HG03342 (cell line): ENCODE results near the gene KATNAL1.
"Not testable (repeated sequence)": the region's sequence is repeated elsewhere in the genome, so short reads cannot be mapped to it uniquely, and the experiment has no call there.

Experiments used
- ATAC-seq: cut with Tn5 transposase; IDR thresholded peaks from one replicate; pipeline ENCODE4 v1.9.1; 2021; ENCODE audit warnings: mild to moderate bottlenecking, moderate library complexity; ENCODE audit not compliant: unreplicated experiment

Gene KATNAL1

GRCh38 chr13:30295116-30295515, 12.2 kb downstream of the KATNAL1 start:
- ATAC-seq = no peak

- ATAC-seq = no peak
Observed at GRCh38 chr13:30294004-30294403, 13.3 kb downstream of the KATNAL1 start.

- no peak for ATAC-seq
Observed at GRCh38 chr13:30292325-30292724, 15.0 kb downstream of the KATNAL1 start.

GRCh38 chr13:30290812-30291436, 16.4 kb downstream of the KATNAL1 start:
- ATAC-seq = no peak

GRCh38 chr13:30289533-30289932, 17.8 kb downstream of the KATNAL1 start:
- no peak for ATAC-seq

GRCh38 chr13:30286059-30286458, 21.3 kb downstream of the KATNAL1 start:
- not testable (repeated sequence) for ATAC-seq

GRCh38 chr13:30276178-30276577, 31.2 kb downstream of the KATNAL1 start:
- no peak for ATAC-seq

GRCh38 chr13:30274083-30274482, 33.3 kb downstream of the KATNAL1 start:
- ATAC-seq = no peak

GRCh38 chr13:30270035-30270434, 37.3 kb downstream of the KATNAL1 start:
- not testable (repeated sequence) for ATAC-seq

- no peak for ATAC-seq
Observed at GRCh38 chr13:30268673-30269072, 38.7 kb downstream of the KATNAL1 start.

GRCh38 chr13:30266756-30267155, 40.6 kb downstream of the KATNAL1 start:
- ATAC-seq = no peak

GRCh38 chr13:30259149-30259733, 48.1 kb downstream of the KATNAL1 start:
- ATAC-seq = not testable (repeated sequence)

- ATAC-seq = no peak
Observed at GRCh38 chr13:30257468-30258099, 49.8 kb downstream of the KATNAL1 start.

GRCh38 chr13:30256713-30257467, 50.5 kb downstream of the KATNAL1 start:
- no peak for ATAC-seq

GRCh38 chr13:30255696-30256095, 51.7 kb downstream of the KATNAL1 start:
- no peak for ATAC-seq

- ATAC-seq = no peak
Observed at GRCh38 chr13:30253830-30254229, 53.5 kb downstream of the KATNAL1 start.

GRCh38 chr13:30247406-30247805, 59.9 kb downstream of the KATNAL1 start:
- ATAC-seq = no peak

- ATAC-seq = peak; percentile 59
Observed at GRCh38 chr13:30241532-30241931, 65.8 kb downstream of the KATNAL1 start.

GRCh38 chr13:30240608-30241007, 66.7 kb downstream of the KATNAL1 start:
- ATAC-seq = no peak

- no peak for ATAC-seq
Observed at GRCh38 chr13:30235216-30235615, 72.1 kb downstream of the KATNAL1 start.

- no peak for ATAC-seq
Observed at GRCh38 chr13:30234619-30235162, 72.7 kb downstream of the KATNAL1 start.
